Sigmoid colon (tissue), 4 donors: ENCODE measurements around the gene TNNI3.

Source experiments
- EP300 ChIP-seq, 4 donors: sonication (generic); formaldehyde crosslinking; IDR thresholded peaks; one replicate each; pipeline ENCODE4 v1.6.1; 2017; ENCODE audit warnings: antibody characterized with exemption in 4 of 4
- POLR2A ChIP-seq, 2 donors: fragments of 450-650 bp; IDR thresholded peaks; one replicate each; pipeline ENCODE4 v1.6.1; 2016; ENCODE audit warnings: antibody characterized with exemption in 2 of 2, mild to moderate bottlenecking in 2 of 2, moderate library complexity in 2 of 2
- TF ChIP-seq, protein P1 (sequence below), 4 experiments: fragments of 450-650 bp in 3 of 4; fragments of 200-600 bp in 1 of 4; IDR thresholded peaks; one replicate each; pipeline ENCODE4 v1.5.1; 2016 to 2019; ENCODE audit warnings: antibody characterized with exemption in 4 of 4, mild to moderate bottlenecking in 3 of 4, moderate library complexity in 2 of 4

DNA sequence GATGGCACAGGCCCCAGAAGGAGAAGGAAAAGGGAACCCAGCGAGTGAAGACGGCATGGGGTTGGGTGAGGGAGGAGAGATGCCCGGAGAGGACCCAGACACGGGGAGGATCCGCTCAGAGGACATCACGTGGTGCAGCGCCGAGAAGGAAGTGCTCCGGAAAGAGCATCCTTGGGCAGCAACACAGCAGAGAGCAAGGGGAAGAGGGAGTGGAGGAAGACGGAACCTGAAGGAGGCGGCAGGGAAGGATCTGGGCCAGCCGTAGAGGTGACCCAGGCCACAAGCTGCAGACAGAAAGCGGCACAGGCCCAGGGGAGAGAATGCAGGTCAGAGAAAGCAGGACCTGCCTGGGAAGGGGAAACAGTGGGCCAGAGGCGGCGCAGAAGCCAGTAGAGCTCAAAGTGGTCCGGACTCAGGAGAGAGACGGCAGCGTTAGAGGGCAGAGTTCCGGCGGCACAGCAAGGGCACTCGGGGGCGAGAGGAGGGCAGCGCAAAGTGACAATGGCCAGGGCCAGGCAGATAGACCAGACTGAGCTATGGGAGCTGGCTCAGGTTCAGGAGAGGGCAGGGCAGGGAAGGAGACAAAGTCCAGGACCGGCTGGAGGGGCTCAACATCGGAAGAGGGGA, 41.2 kb downstream of the TNNI3 start:
- peak; percentile 31 to 49 for TF ChIP-seq POLR2A (IDR thresholded peaks at IDR 0.05)
- TF ChIP-seq, protein P1, sequence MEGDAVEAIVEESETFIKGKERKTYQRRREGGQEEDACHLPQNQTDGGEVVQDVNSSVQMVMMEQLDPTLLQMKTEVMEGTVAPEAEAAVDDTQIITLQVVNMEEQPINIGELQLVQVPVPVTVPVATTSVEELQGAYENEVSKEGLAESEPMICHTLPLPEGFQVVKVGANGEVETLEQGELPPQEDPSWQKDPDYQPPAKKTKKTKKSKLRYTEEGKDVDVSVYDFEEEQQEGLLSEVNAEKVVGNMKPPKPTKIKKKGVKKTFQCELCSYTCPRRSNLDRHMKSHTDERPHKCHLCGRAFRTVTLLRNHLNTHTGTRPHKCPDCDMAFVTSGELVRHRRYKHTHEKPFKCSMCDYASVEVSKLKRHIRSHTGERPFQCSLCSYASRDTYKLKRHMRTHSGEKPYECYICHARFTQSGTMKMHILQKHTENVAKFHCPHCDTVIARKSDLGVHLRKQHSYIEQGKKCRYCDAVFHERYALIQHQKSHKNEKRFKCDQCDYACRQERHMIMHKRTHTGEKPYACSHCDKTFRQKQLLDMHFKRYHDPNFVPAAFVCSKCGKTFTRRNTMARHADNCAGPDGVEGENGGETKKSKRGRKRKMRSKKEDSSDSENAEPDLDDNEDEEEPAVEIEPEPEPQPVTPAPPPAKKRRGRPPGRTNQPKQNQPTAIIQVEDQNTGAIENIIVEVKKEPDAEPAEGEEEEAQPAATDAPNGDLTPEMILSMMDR (IDR thresholded peaks at IDR 0.05) = no peak
- TF ChIP-seq EP300 (IDR thresholded peaks at IDR 0.05) = peak in 1 of 4 donors; percentile 48
